Spleen (tissue), 11 donors: ENCODE results near the gene MCM10. TPM values are rescaled to one million over a fixed set of nuclear protein-coding genes. Genes with fewer than 3 reads are reported as not detected.
"Not testable (repeated sequence)": the region's sequence is repeated elsewhere in the genome, so short reads cannot be mapped to it uniquely, and the experiment has no call there.

Experiments used
- DNase-seq: peaks from one replicate; pipeline ENCODE4 v3.0.0-alpha.2; 2020
- H3K27ac ChIP-seq, 8 donors: fragments of 200-600 bp; sonication (generic) in 7 of 8; 1 replicate in 4 of 8; 2 replicates in 4 of 8; pipeline versions ENCODE4 v1.5.0 to v1.8.0; 2016 to 2021; ENCODE audit warnings: inconsistent platforms in 4 of 8, mild to moderate bottlenecking in 4 of 8, moderate library complexity in 1 of 8
- H3K27me3 ChIP-seq, 7 donors: fragments of 200-600 bp; sonication (generic) in 6 of 7; replicated peaks in 1 of 7; 1 replicate in 4 of 7; 2 replicates in 3 of 7; pipeline versions ENCODE4 v1.5.0 to v1.8.0; 2016 to 2021; ENCODE audit warnings: inconsistent platforms in 3 of 7, mild to moderate bottlenecking in 1 of 7
- H3K36me3 ChIP-seq, 6 donors: fragments of 200-600 bp; sonication (generic) in 5 of 6; 1 replicate in 4 of 6; 2 replicates in 2 of 6; pipeline versions ENCODE4 v1.5.0 to v1.8.0; 2016 to 2021; ENCODE audit warnings: inconsistent platforms in 2 of 6
- H3K4me1 ChIP-seq, 6 donors: fragments of 200-600 bp; sonication (generic) in 5 of 6; 1 replicate in 3 of 6; 2 replicates in 3 of 6; pipeline versions ENCODE4 v1.5.0 to v1.8.0; 2016 to 2021; ENCODE audit warnings: inconsistent platforms in 3 of 6
- H3K4me3 ChIP-seq, 8 donors: fragments of 200-600 bp; sonication (generic) in 7 of 8; 1 replicate in 4 of 8; 2 replicates in 4 of 8; pipeline versions ENCODE4 v1.5.0 to v1.8.0; 2016 to 2021; ENCODE audit warnings: inconsistent platforms in 4 of 8, mild to moderate bottlenecking in 4 of 8, moderate library complexity in 2 of 8
- H3K9me3 ChIP-seq, 8 donors: fragments of 200-600 bp; sonication (generic) in 7 of 8; 1 replicate in 4 of 8; 2 replicates in 4 of 8; pipeline versions ENCODE4 v1.5.0 to v1.8.0; 2016 to 2021; ENCODE audit warnings: inconsistent platforms in 4 of 8
- CTCF ChIP-seq, 11 experiments: fragments of 200-600 bp in 7 of 11; fragments of 450-650 bp in 4 of 11; sonication (generic) in 4 of 11; IDR thresholded peaks in 8 of 11; conservative IDR thresholded peaks in 3 of 11; 1 replicate in 7 of 11; 2 replicates in 4 of 11; pipeline versions ENCODE4 v1.4.0 to v1.8.0; 2016 to 2021; ENCODE audit warnings: antibody characterized with exemption in 11 of 11, inconsistent platforms in 4 of 11, mild to moderate bottlenecking in 1 of 11
- POLR2A ChIP-seq, 3 donors: fragments of 450-650 bp; IDR thresholded peaks; one replicate each; pipeline ENCODE4 v1.5.1; 2017; ENCODE audit warnings: antibody characterized with exemption in 3 of 3, mild to moderate bottlenecking in 1 of 3
- POLR2AphosphoS5 ChIP-seq, 3 donors: sonication (generic); formaldehyde crosslinking; IDR thresholded peaks; one replicate each; pipeline ENCODE4 v1.5.1; 2017; ENCODE audit warnings: antibody characterized with exemption in 3 of 3
- WGBS, 5 donors: extraction: QIAGEN DNeasy Blood & Tissue Kit in 3 of 5; methylation state at CpG; one replicate each; pipeline versions ENCODE4 v1.1.5 to v1.1.7; 2013 to 2018; 5-methylcytosine and 5-hydroxymethylcytosine counted together
- intact Hi-C: fragments of 100-400 bp; cut with DNase I; formaldehyde crosslinking; loops from one replicate; pipeline ENCODE4 v1.15.0; 2023; ENCODE audit warnings: low total_unique reads
- polyA plus RNA-seq, 3 donors: library from polyadenylated mRNA; stranded (reverse); fragments of 200-250 nt; gene quantifications; one replicate each; pipeline ENCODE4 v1.2.1, GENCODE V29; 2013
- total RNA-seq, 7 donors: library from RNA; depleted of rRNA in 3 of 7; stranded (reverse); fragments of >200 nt in 3 of 7; fragmentation: NEBNext Ultra II Directional in 4 of 7; extraction: Animal tissue kit (Norgen Biotek cat#: 25700) in 4 of 7; gene quantifications; one replicate each; pipeline versions ENCODE4 v1.1.0 to v1.2.1, GENCODE V29; 2016 to 2021
- donor health status: healthy with polysubstance abuse.
- donor health status: DM: no; HTN: no; CAD: no; lungs with moderate emphysema.
- donor health status: DM: no; HTN: no; CAD: no.
- donor health status: Bipolar disorder and iron deficiency.
- donor health status: healthy.
- donor health status: DM: no; HTN: no; CAD: no.
- donor health status: DM: yes; HTN: yes; CAD: no.

The MCM10 gene
- total and polyA plus RNA-seq, 10 donors: 0.24 to 5.3 (median 1.7) TPM

GRCh38 chr10:13236638-13237037 is 75.3 kb downstream of the MCM10 start:
- WGBS, 5 donors: 81 to 89% (median 86%) methylated on average over 8 of the region's 8 CpGs
- Histone ChIP-seq H3K27ac (no peak overlapping the region), H3K4me1 (no peaks in the 10 kb centered on the region)

GRCh38 chr10:13238271-13239077 is 77.1 kb downstream of the MCM10 start:
- Histone ChIP-seq H3K27ac (no peak overlapping the region), H3K9me3 (no peaks in the 10 kb centered on the region), H3K4me1 (no peaks in the 10 kb centered on the region), H3K36me3 (no peaks in the 10 kb centered on the region), H3K4me3 (no peak overlapping the region), H3K27me3 (peaks cover 0 to 8% (median 0%) of the 10 kb centered on the region in 7 donors)
- intact Hi-C loops: no loop called here
- no peak for TF ChIP-seq POLR2AphosphoS5 (IDR thresholded peaks at IDR 0.05)
- no peak for TF ChIP-seq CTCF (IDR thresholded peaks at IDR 0.05 in 8 of 11, conservative IDR thresholded peaks at IDR 0.05 in 3 of 11)
- TF ChIP-seq POLR2A (IDR thresholded peaks at IDR 0.05): no peak
- DNase-seq: no peak
- WGBS, 5 donors: 79 to 92% (median 91%) methylated on average over 16 of the region's 16 CpGs

More at GRCh38 chr10:13236638-13237037, 75.3 kb downstream of the MCM10 start:
- no peak for DNase-seq
- no peaks in the 10 kb centered on the region for H3K36me3 ChIP-seq
- H3K9me3 ChIP-seq: no peaks in the 10 kb centered on the region
- peaks cover 0 to 13% (median 0%) of the 10 kb centered on the region in 7 donors for H3K27me3 ChIP-seq
- H3K4me3 ChIP-seq: no peak overlapping the region
- intact Hi-C loops: no loop called here
- TF ChIP-seq POLR2AphosphoS5 (IDR thresholded peaks at IDR 0.05) (no peak), CTCF (IDR thresholded peaks at IDR 0.05 in 8 of 11, conservative IDR thresholded peaks at IDR 0.05 in 3 of 11) (no peak), POLR2A (IDR thresholded peaks at IDR 0.05) (no peak)

GRCh38 chr10:13239923-13240322 is 78.6 kb downstream of the MCM10 start:
- WGBS, 5 donors: 89 to 97% (median 94%) methylated on average over 7 of the region's 7 CpGs
- H3K27me3 ChIP-seq: no peaks in the 10 kb centered on the region
- TF ChIP-seq POLR2A (IDR thresholded peaks at IDR 0.05) (no peak), CTCF (IDR thresholded peaks at IDR 0.05 in 8 of 11, conservative IDR thresholded peaks at IDR 0.05 in 3 of 11) (no peak), POLR2AphosphoS5 (IDR thresholded peaks at IDR 0.05) (no peak)
- H3K27ac ChIP-seq: no peak overlapping the region
- no peaks in the 10 kb centered on the region for H3K36me3 ChIP-seq
- no peak for DNase-seq
- no peaks in the 10 kb centered on the region for H3K9me3 ChIP-seq
- H3K4me1 ChIP-seq: no peaks in the 10 kb centered on the region
- intact Hi-C loops: no loop called here
- no peak overlapping the region for H3K4me3 ChIP-seq

GRCh38 chr10:13241613-13242012 is 80.3 kb downstream of the MCM10 start:
- DNase-seq: no peak
- Histone ChIP-seq H3K4me3 (no peak overlapping the region), H3K4me1 (no peaks in the 10 kb centered on the region), H3K36me3 (no peaks in the 10 kb centered on the region), H3K9me3 (no peaks in the 10 kb centered on the region), H3K27me3 (no peaks in the 10 kb centered on the region), H3K27ac (no peak overlapping the region)
- WGBS, 5 donors: 72 to 95% (median 88%) methylated on average over 3 of the region's 3 CpGs
- intact Hi-C loops: no loop called here
- TF ChIP-seq POLR2AphosphoS5 (IDR thresholded peaks at IDR 0.05) (no peak), CTCF (IDR thresholded peaks at IDR 0.05 in 8 of 11, conservative IDR thresholded peaks at IDR 0.05 in 3 of 11) (no peak), POLR2A (IDR thresholded peaks at IDR 0.05) (no peak)

GRCh38 chr10:13242260-13242659 is 80.9 kb downstream of the MCM10 start:
- H3K4me1 ChIP-seq, intact Hi-C loops, H3K4me3 ChIP-seq, H3K27ac ChIP-seq, H3K36me3 ChIP-seq, H3K9me3 ChIP-seq, H3K27me3 ChIP-seq: not testable (repeated sequence)
- 84 to 97% (median 96%) methylated on average over 5 of the region's 5 CpGs for WGBS, 5 donors
- DNase-seq: peak; percentile 17
